ENCODE results near the gene GRB10.

- TF ChIP-seq, protein P1, sequence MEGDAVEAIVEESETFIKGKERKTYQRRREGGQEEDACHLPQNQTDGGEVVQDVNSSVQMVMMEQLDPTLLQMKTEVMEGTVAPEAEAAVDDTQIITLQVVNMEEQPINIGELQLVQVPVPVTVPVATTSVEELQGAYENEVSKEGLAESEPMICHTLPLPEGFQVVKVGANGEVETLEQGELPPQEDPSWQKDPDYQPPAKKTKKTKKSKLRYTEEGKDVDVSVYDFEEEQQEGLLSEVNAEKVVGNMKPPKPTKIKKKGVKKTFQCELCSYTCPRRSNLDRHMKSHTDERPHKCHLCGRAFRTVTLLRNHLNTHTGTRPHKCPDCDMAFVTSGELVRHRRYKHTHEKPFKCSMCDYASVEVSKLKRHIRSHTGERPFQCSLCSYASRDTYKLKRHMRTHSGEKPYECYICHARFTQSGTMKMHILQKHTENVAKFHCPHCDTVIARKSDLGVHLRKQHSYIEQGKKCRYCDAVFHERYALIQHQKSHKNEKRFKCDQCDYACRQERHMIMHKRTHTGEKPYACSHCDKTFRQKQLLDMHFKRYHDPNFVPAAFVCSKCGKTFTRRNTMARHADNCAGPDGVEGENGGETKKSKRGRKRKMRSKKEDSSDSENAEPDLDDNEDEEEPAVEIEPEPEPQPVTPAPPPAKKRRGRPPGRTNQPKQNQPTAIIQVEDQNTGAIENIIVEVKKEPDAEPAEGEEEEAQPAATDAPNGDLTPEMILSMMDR (IDR thresholded peaks at IDR 0.05) = no peak
- TF ChIP-seq POLR2AphosphoS5 (IDR thresholded peaks at IDR 0.05; ENCODE audit: insufficient read depth in 1 of 2, low read depth in 1 of 2) (no peak), POLR2A (IDR thresholded peaks at IDR 0.05) (no peak)
These were observed 170.0 kb downstream of the GRB10 start for GRCh38 chr7:50612704-50613103.
